AG09309 (cell line): ENCODE measurements around the gene FADS3.

Experiments
- DNase-seq: peaks from one replicate; pipeline ENCODE4 v3.0.0-alpha.2; 2010; ENCODE audit warnings: low read depth
- H3K4me3 ChIP-seq: 2 replicates; pipeline ENCODE4 v1.5.1; 2011; ENCODE audit warnings: mild to moderate bottlenecking, low read depth, low read length, moderate library complexity; ENCODE audit not compliant: control insufficient read depth
- CTCF ChIP-seq: IDR thresholded peaks from 2 replicates; pipeline ENCODE4 v1.5.1; 2011; ENCODE audit warnings: mild to moderate bottlenecking, low read depth, low read length, inconsistent platforms; ENCODE audit not compliant: insufficient read depth, control insufficient read depth; ENCODE audit errors: missing control alignments

FADS3 gene

GRCh38 chr11:61838501-61838900 is 52.8 kb downstream of the FADS3 start:
- no peak overlapping the region for H3K4me3 ChIP-seq
- DNase-seq, result no peak

GRCh38 chr11:61837411-61838005 is 53.8 kb downstream of the FADS3 start:
- no peak for DNase-seq
- TF ChIP-seq CTCF, result no peak
- no peak overlapping the region for H3K4me3 ChIP-seq

More at GRCh38 chr11:61838501-61838900, 52.8 kb downstream of the FADS3 start:
- no peak for TF ChIP-seq CTCF

GRCh38 chr11:61836193-61836592 is 55.2 kb downstream of the FADS3 start:
- no peak overlapping the region for H3K4me3 ChIP-seq
- no peak for TF ChIP-seq CTCF
- DNase-seq, result no peak

- TF ChIP-seq CTCF, result no peak
- no peak overlapping the region for H3K4me3 ChIP-seq
- no peak for DNase-seq
Measured at GRCh38 chr11:61834278-61835048, 56.9 kb downstream of the FADS3 start.

GRCh38 chr11:61833926-61834277 is 57.4 kb downstream of the FADS3 start:
- no peak for TF ChIP-seq CTCF
- DNase-seq, result no peak
- H3K4me3 ChIP-seq, result no peak overlapping the region

- TF ChIP-seq CTCF, result no peak
- DNase-seq, result no peak
- no peak overlapping the region for H3K4me3 ChIP-seq
Measured at GRCh38 chr11:61833471-61833870, 57.9 kb downstream of the FADS3 start.
